DOHH2 (cell line): ENCODE measurements around the gene DACH1.

Source experiments
- H3F3A ChIP-seq: fragments of 200-600 bp; sonication (generic), shearing (Covaris generic); 2 replicates; pipeline ENCODE4 v1.6.0; 2016; ENCODE audit warnings: antibody characterized with exemption, mild to moderate bottlenecking; ENCODE audit not compliant: control insufficient read depth, insufficient read depth
- H3K27ac ChIP-seq: fragments of 200-600 bp; sonication (generic); 2 replicates; pipeline ENCODE4 v1.5.1; 2014; ENCODE audit warnings: low read depth, mild to moderate bottlenecking, low read length, moderate library complexity
- H3K27me3 ChIP-seq: fragments of 200-600 bp; sonication (generic); 2 replicates; pipeline ENCODE4 v1.6.1; 2014; ENCODE audit warnings: mild to moderate bottlenecking, low read length, mixed read lengths; ENCODE audit not compliant: control insufficient read depth
- H3K36me3 ChIP-seq: fragments of 200-600 bp; sonication (generic); 2 replicates; pipeline ENCODE4 v1.6.1; 2014; ENCODE audit warnings: mild to moderate bottlenecking, low read length, moderate library complexity, mixed read lengths; ENCODE audit not compliant: control insufficient read depth
- H3K4me1 ChIP-seq: fragments of 200-600 bp; sonication (generic); 2 replicates; pipeline ENCODE4 v1.6.1; 2014; ENCODE audit warnings: mild to moderate bottlenecking, low read length, mixed read lengths; ENCODE audit not compliant: control insufficient read depth
- H3K4me2 ChIP-seq: fragments of 200-600 bp; sonication (generic); 2 replicates; pipeline ENCODE4 v1.6.0; 2014; ENCODE audit warnings: mild to moderate bottlenecking, low read length, moderate library complexity
- H3K4me3 ChIP-seq: fragments of 200-600 bp; sonication (generic); 2 replicates; pipeline ENCODE4 v1.5.1; 2014; ENCODE audit warnings: mild to moderate bottlenecking, low read length, mixed read lengths
- H3K79me2 ChIP-seq: fragments of 200-600 bp; sonication (generic); 2 replicates; pipeline ENCODE4 v1.6.1; 2014; ENCODE audit warnings: mild to moderate bottlenecking, low read length, mixed read lengths; ENCODE audit not compliant: control insufficient read depth
- H3K9me2 ChIP-seq: fragments of 200-600 bp; sonication (generic); replicated peaks from 2 replicates; pipeline ENCODE4 v1.6.1; 2014; ENCODE audit warnings: mild to moderate bottlenecking, low read length, mixed read lengths; ENCODE audit not compliant: control insufficient read depth
- H3K9me3 ChIP-seq: fragments of 200-600 bp; sonication (generic); 2 replicates; pipeline ENCODE4 v1.6.1; 2014; ENCODE audit warnings: antibody characterized with exemption, low read length, mixed read lengths; ENCODE audit not compliant: control insufficient read depth, insufficient read depth
- H4K20me1 ChIP-seq: fragments of 200-600 bp; sonication (generic); 2 replicates; pipeline ENCODE4 v1.6.0; 2014; ENCODE audit warnings: low read depth, mild to moderate bottlenecking, antibody characterized with exemption, low read length, moderate library complexity; ENCODE audit not compliant: control insufficient read depth, insufficient read depth
- CTCF ChIP-seq: fragments of 200-600 bp; sonication (generic); IDR thresholded peaks from one replicate; pipeline ENCODE4 v1.5.1; 2014; ENCODE audit warnings: antibody characterized with exemption, mild to moderate bottlenecking, low read depth, low read length; ENCODE audit not compliant: poor library complexity, severe bottlenecking
- EZH2phosphoT487 ChIP-seq: fragments of 200-600 bp; sonication (generic); IDR thresholded peaks from 2 replicates; pipeline ENCODE4 v1.6.1; 2017; ENCODE audit warnings: borderline replicate concordance, mild to moderate bottlenecking, antibody characterized with exemption, low read length, moderate library complexity, mixed read lengths

Gene DACH1

GRCh38 chr13:71611292-71611691 lies 255.7 kb downstream of the DACH1 start:
- H3F3A ChIP-seq = no peaks in the 10 kb centered on the region
- no peaks in the 10 kb centered on the region for H3K79me2 ChIP-seq
- no peak overlapping the region for H3K4me3 ChIP-seq
- no peaks in the 10 kb centered on the region for H3K27me3 ChIP-seq
- no peaks in the 10 kb centered on the region for H3K9me3 ChIP-seq
- H3K36me3 ChIP-seq = no peaks in the 10 kb centered on the region
- no peaks in the 10 kb centered on the region for H3K4me1 ChIP-seq
- no peaks in the 10 kb centered on the region for H3K9me2 ChIP-seq
- no peak overlapping the region for H3K4me2 ChIP-seq
- TF ChIP-seq EZH2phosphoT487 = no peak
- TF ChIP-seq CTCF = no peak
- no peak overlapping the region for H3K27ac ChIP-seq
- H4K20me1 ChIP-seq = no peaks in the 10 kb centered on the region

- Histone ChIP-seq H3K27me3 (no peaks in the 10 kb centered on the region), H3F3A (no peaks in the 10 kb centered on the region), H3K27ac (no peak overlapping the region), H3K4me2 (no peak overlapping the region), H3K9me3 (no peaks in the 10 kb centered on the region), H3K79me2 (no peaks in the 10 kb centered on the region), H3K4me3 (no peak overlapping the region), H3K9me2 (no peaks in the 10 kb centered on the region), H4K20me1 (no peaks in the 10 kb centered on the region), H3K4me1 (no peaks in the 10 kb centered on the region), H3K36me3 (no peaks in the 10 kb centered on the region)
- TF ChIP-seq CTCF (no peak), EZH2phosphoT487 (no peak)
Observed at GRCh38 chr13:71610876-71611275, 256.1 kb downstream of the DACH1 start.

- Histone ChIP-seq H3K36me3 (no peaks in the 10 kb centered on the region), H3K9me3 (no peaks in the 10 kb centered on the region), H3F3A (no peaks in the 10 kb centered on the region), H3K4me2 (no peak overlapping the region), H3K4me1 (no peaks in the 10 kb centered on the region), H3K27ac (no peak overlapping the region), H4K20me1 (no peaks in the 10 kb centered on the region), H3K9me2 (no peaks in the 10 kb centered on the region), H3K4me3 (no peak overlapping the region), H3K79me2 (no peaks in the 10 kb centered on the region), H3K27me3 (no peaks in the 10 kb centered on the region)
- TF ChIP-seq CTCF (no peak), EZH2phosphoT487 (no peak)
Observed at GRCh38 chr13:71609271-71609670, 257.7 kb downstream of the DACH1 start.

GRCh38 chr13:71607575-71607974 lies 259.4 kb downstream of the DACH1 start:
- Histone ChIP-seq H3K79me2 (no peaks in the 10 kb centered on the region), H3K36me3 (no peaks in the 10 kb centered on the region), H3K9me3 (no peaks in the 10 kb centered on the region), H3K4me2 (no peak overlapping the region), H3K4me3 (no peak overlapping the region), H3K9me2 (no peaks in the 10 kb centered on the region), H3K27ac (no peak overlapping the region), H4K20me1 (no peaks in the 10 kb centered on the region), H3K4me1 (no peaks in the 10 kb centered on the region), H3F3A (no peaks in the 10 kb centered on the region), H3K27me3 (no peaks in the 10 kb centered on the region)
- TF ChIP-seq CTCF = no peak
- no peak for TF ChIP-seq EZH2phosphoT487
